SKM-1 (cell line): ENCODE data around the gene MTMR10.
A peak's percentile ranks its signal among the peaks of the same experiment; 100 is the strongest.

Source experiments
- DNase-seq: peaks from one replicate; lab custom pipeline; 2025; ENCODE audit not compliant: unreplicated experiment; lab: John Stamatoyannopoulos, UW

Gene MTMR10

GRCh38 chr15:31014608-31014925, 23.1 kb upstream of the MTMR10 start:
- DNase-seq = no peak

- no peak for DNase-seq
Observed at GRCh38 chr15:31013863-31014607, 22.6 kb upstream of the MTMR10 start.

- no peak for DNase-seq
Observed at GRCh38 chr15:31012455-31012854, 21.0 kb upstream of the MTMR10 start.

GRCh38 chr15:31010036-31010435, 18.6 kb upstream of the MTMR10 start:
- no peak for DNase-seq

- DNase-seq = no peak
Observed at GRCh38 chr15:31005660-31006059, 14.2 kb upstream of the MTMR10 start.

GRCh38 chr15:31004220-31004733, 12.8 kb upstream of the MTMR10 start:
- peak; percentile 98 for DNase-seq

- DNase-seq = no peak
Observed at GRCh38 chr15:31001702-31002101, 10.3 kb upstream of the MTMR10 start.

GRCh38 chr15:30999729-31000128, 8.3 kb upstream of the MTMR10 start:
- no peak for DNase-seq

GRCh38 chr15:30997270-30997669, 5.8 kb upstream of the MTMR10 start:
- no peak for DNase-seq

GRCh38 chr15:30992249-30992864, 929 bp upstream of the MTMR10 start:
- DNase-seq = no peak

GRCh38 chr15:30990446-30991254, 778 bp downstream of the MTMR10 start:
- DNase-seq = peak; percentile 38

- no peak for DNase-seq
Observed at GRCh38 chr15:30990036-30990435, 1.4 kb downstream of the MTMR10 start.

- DNase-seq = no peak
Observed at GRCh38 chr15:30985081-30985531, 6.3 kb downstream of the MTMR10 start.

GRCh38 chr15:30984542-30984941, 6.9 kb downstream of the MTMR10 start:
- no peak for DNase-seq

- no peak for DNase-seq
Observed at GRCh38 chr15:30984118-30984517, 7.3 kb downstream of the MTMR10 start.

GRCh38 chr15:30979457-30979856, 12.0 kb downstream of the MTMR10 start:
- DNase-seq = peak; percentile 22

GRCh38 chr15:30978328-30978727, 13.1 kb downstream of the MTMR10 start:
- DNase-seq = no peak

- no peak for DNase-seq
Observed at GRCh38 chr15:30974112-30974511, 17.3 kb downstream of the MTMR10 start.

- DNase-seq = no peak
Observed at GRCh38 chr15:30973379-30973778, 18.0 kb downstream of the MTMR10 start.

- no peak for DNase-seq
Observed at GRCh38 chr15:30969724-30970123, 21.7 kb downstream of the MTMR10 start.

- DNase-seq = no peak
Observed at GRCh38 chr15:30963681-30964080, 27.7 kb downstream of the MTMR10 start.

- DNase-seq = no peak
Observed at GRCh38 chr15:30962659-30963058, 28.8 kb downstream of the MTMR10 start.
